Mesenchymal stem cell (in vitro differentiated cells and primary cell): Measurements from ENCODE around the gene GOSR2.

Experiments used
- DNase-seq: peaks from one replicate; pipeline ENCODE4 v3.0.0-alpha.2; 2013
- H2AFZ ChIP-seq: one replicate; pipeline ENCODE4 v1.6.1; 2013; ENCODE audit warnings: low read depth, mild to moderate bottlenecking, control low read depth, inconsistent platforms, low read length, moderate library complexity
- H2AK5ac ChIP-seq: 2 replicates; pipeline ENCODE4 v1.6.1; 2013; ENCODE audit warnings: low read length, moderate library complexity, mild to moderate bottlenecking, inconsistent platforms; ENCODE audit not compliant: severe bottlenecking
- H2BK120ac ChIP-seq: one replicate; pipeline ENCODE4 v1.6.1; 2013; ENCODE audit warnings: low read depth, mild to moderate bottlenecking, inconsistent platforms, low read length, moderate library complexity
- H2BK12ac ChIP-seq, 2 experiments: one replicate each; pipeline ENCODE4 v1.6.1; 2013; ENCODE audit warnings: inconsistent platforms in 2 of 2, low read length in 2 of 2, mild to moderate bottlenecking in 2 of 2, moderate library complexity in 2 of 2, control low read depth in 1 of 2
- H2BK15ac ChIP-seq: one replicate; pipeline ENCODE4 v1.6.1; 2013; ENCODE audit warnings: mild to moderate bottlenecking, low read depth, inconsistent platforms; ENCODE audit not compliant: poor library complexity, severe bottlenecking
- H2BK5ac ChIP-seq: 2 replicates; pipeline ENCODE4 v1.6.1; 2013; ENCODE audit warnings: low read depth, mild to moderate bottlenecking, low read length, control low read depth, inconsistent platforms; ENCODE audit not compliant: poor library complexity, severe bottlenecking
- H3K14ac ChIP-seq, 2 experiments: one replicate each; pipeline ENCODE4 v1.6.1; 2013; ENCODE audit warnings: inconsistent platforms in 2 of 2, low read length in 2 of 2, control low read depth in 1 of 2, mild to moderate bottlenecking in 1 of 2, moderate library complexity in 1 of 2
- H3K18ac ChIP-seq, 2 experiments: one replicate each; pipeline ENCODE4 v1.6.1; 2013; ENCODE audit warnings: inconsistent platforms in 2 of 2, low read length in 2 of 2, control low read depth in 1 of 2, low read depth in 1 of 2, mild to moderate bottlenecking in 1 of 2
- H3K23ac ChIP-seq, 2 experiments: one replicate each; pipeline ENCODE4 v1.6.1; 2013; ENCODE audit warnings: inconsistent platforms in 2 of 2, low read length in 2 of 2, mild to moderate bottlenecking in 2 of 2, moderate library complexity in 2 of 2, control low read depth in 1 of 2
- H3K27ac ChIP-seq: 2 replicates; pipeline ENCODE4 v1.5.1; 2013; ENCODE audit warnings: mild to moderate bottlenecking, moderate library complexity, low read length, control low read depth, inconsistent platforms; ENCODE audit not compliant: poor library complexity, severe bottlenecking
- H3K27me3 ChIP-seq, 2 experiments: 2 replicates each; pipeline versions ENCODE4 v1.6.1 to v1.7.0; 2013; ENCODE audit warnings: low read length in 2 of 2, mild to moderate bottlenecking in 2 of 2, moderate library complexity in 2 of 2, control low read depth in 1 of 2, inconsistent platforms in 1 of 2; ENCODE audit not compliant: control insufficient read depth in 1 of 2, insufficient read depth in 1 of 2
- H3K36me3 ChIP-seq, 2 experiments: 2 replicates each; pipeline versions ENCODE4 v1.6.1 to v1.7.0; 2013; ENCODE audit warnings: low read length in 2 of 2, control low read depth in 1 of 2, inconsistent platforms in 1 of 2, low read depth in 1 of 2, mild to moderate bottlenecking in 1 of 2; ENCODE audit not compliant: insufficient read depth in 2 of 2, control insufficient read depth in 1 of 2
- H3K4ac ChIP-seq, 2 experiments: one replicate each; pipeline ENCODE4 v1.6.1; 2013; ENCODE audit warnings: inconsistent platforms in 2 of 2, low read length in 2 of 2, mild to moderate bottlenecking in 2 of 2, moderate library complexity in 2 of 2, control low read depth in 1 of 2, low read depth in 1 of 2
- H3K4me1 ChIP-seq: 2 replicates; pipeline ENCODE4 v1.6.1; 2013; ENCODE audit warnings: low read depth, low read length, control low read depth; ENCODE audit not compliant: control insufficient read depth, insufficient read depth
- H3K4me2 ChIP-seq: 2 replicates; pipeline ENCODE4 v1.6.1; 2013; ENCODE audit warnings: low read length, mild to moderate bottlenecking, inconsistent platforms; ENCODE audit not compliant: poor library complexity, severe bottlenecking
- H3K4me3 ChIP-seq, 2 experiments: 2 replicates each; pipeline versions ENCODE4 v1.5.1 to v1.7.0; 2013; ENCODE audit warnings: low read length in 2 of 2, mild to moderate bottlenecking in 2 of 2, control low read depth in 1 of 2, low read depth in 1 of 2; ENCODE audit not compliant: insufficient read depth in 1 of 2
- H3K79me1 ChIP-seq: replicated peaks from 2 replicates; pipeline ENCODE4 v1.6.1; 2013; ENCODE audit warnings: mild to moderate bottlenecking, control low read depth, low read length, inconsistent platforms; ENCODE audit not compliant: poor library complexity, severe bottlenecking
- H3K9ac ChIP-seq: 2 replicates; pipeline ENCODE4 v1.7.0; 2013; ENCODE audit warnings: mild to moderate bottlenecking, low read length, moderate library complexity
- H3K9me3 ChIP-seq: 2 replicates; pipeline ENCODE4 v1.7.0; 2013; ENCODE audit warnings: mild to moderate bottlenecking, low read length; ENCODE audit not compliant: control insufficient read depth
- H4K8ac ChIP-seq: one replicate; pipeline ENCODE4 v1.6.1; 2013; ENCODE audit warnings: inconsistent platforms, mild to moderate bottlenecking, low read length, moderate library complexity
- H4K91ac ChIP-seq: one replicate; pipeline ENCODE4 v1.6.1; 2013; ENCODE audit warnings: mild to moderate bottlenecking, low read length, inconsistent platforms
- WGBS: methylation state at CpG from one replicate; pipeline ENCODE4 v1.1.7; 2013; ENCODE audit warnings: mixed read lengths; 5-methylcytosine and 5-hydroxymethylcytosine counted together

Gene GOSR2

GRCh38 chr17:46928467-46929261 lies 5.7 kb downstream of the GOSR2 start:
- Histone ChIP-seq H3K27ac (no peak overlapping the region), H2BK5ac (no peak overlapping the region), H2AK5ac (no peak overlapping the region), H3K4me3 (no peak overlapping the region), H3K4ac (no peak overlapping the region), H3K23ac (no peak overlapping the region), H3K36me3 (peaks cover 22 to 53% of the 10 kb centered on the region in 2 experiments), H4K91ac (no peak overlapping the region), H3K18ac (no peak overlapping the region), H3K4me2 (no peak overlapping the region), H3K14ac (no peak overlapping the region), H3K4me1 (peaks cover 3% of the 10 kb centered on the region), H2AFZ (no peak overlapping the region), H2BK120ac (no peak overlapping the region), H3K79me1 (peaks cover 24% of the 10 kb centered on the region), H2BK12ac (no peak overlapping the region), H3K9me3 (no peaks in the 10 kb centered on the region), H3K9ac (peak overlapping the region; percentile 27), H4K8ac (peak overlapping the region; percentile 23), H2BK15ac (no peak overlapping the region), H3K27me3 (no peaks in the 10 kb centered on the region)
- peak; percentile 71 for DNase-seq
- 60% methylated on average over 10 of the region's 10 CpGs for WGBS

- no peak overlapping the region for H2AK5ac ChIP-seq
- H3K14ac ChIP-seq: no peak overlapping the region
- no peak overlapping the region for H4K8ac ChIP-seq
- H3K9me3 ChIP-seq: no peaks in the 10 kb centered on the region
- no peak overlapping the region for H3K18ac ChIP-seq
- WGBS: 29% methylated on average over 2 of the region's 6 CpGs
- no peak overlapping the region for H3K4me2 ChIP-seq
- H2BK12ac ChIP-seq: no peak overlapping the region
- no peak overlapping the region for H3K4ac ChIP-seq
- H2BK5ac ChIP-seq: no peak overlapping the region
- H3K4me1 ChIP-seq: peaks cover 3% of the 10 kb centered on the region
- no peak overlapping the region for H3K23ac ChIP-seq
- H2AFZ ChIP-seq: no peak overlapping the region
- peaks cover 28% of the 10 kb centered on the region for H3K79me1 ChIP-seq
- no peak overlapping the region for H3K4me3 ChIP-seq
- no peak overlapping the region for H2BK15ac ChIP-seq
- H3K36me3 ChIP-seq: peaks cover 28 to 61% of the 10 kb centered on the region in 2 experiments
- peak; percentile 83 for DNase-seq
- no peak overlapping the region for H4K91ac ChIP-seq
- H3K9ac ChIP-seq: peak overlapping the region; percentile 27
- no peak overlapping the region for H2BK120ac ChIP-seq
- H3K27ac ChIP-seq: no peak overlapping the region
- no peaks in the 10 kb centered on the region for H3K27me3 ChIP-seq
Observed at GRCh38 chr17:46929413-46929812, 6.5 kb downstream of the GOSR2 start.

- DNase-seq: no peak
- Histone ChIP-seq H3K9ac (no peak overlapping the region), H3K18ac (no peak overlapping the region), H3K14ac (no peak overlapping the region), H2BK120ac (no peak overlapping the region), H4K91ac (no peak overlapping the region), H4K8ac (no peak overlapping the region), H3K79me1 (peaks cover 33% of the 10 kb centered on the region), H3K9me3 (no peaks in the 10 kb centered on the region), H3K4ac (no peak overlapping the region), H3K23ac (no peak overlapping the region), H3K4me3 (no peak overlapping the region), H2AK5ac (no peak overlapping the region), H3K4me2 (no peak overlapping the region), H3K36me3 (peaks cover 33 to 67% of the 10 kb centered on the region in 2 experiments), H2BK5ac (no peak overlapping the region), H2AFZ (no peak overlapping the region), H3K27me3 (no peaks in the 10 kb centered on the region), H3K27ac (no peak overlapping the region), H2BK12ac (no peak overlapping the region), H3K4me1 (peaks cover 3% of the 10 kb centered on the region), H2BK15ac (no peak overlapping the region)
- WGBS: 97% methylated on average over 4 of the region's 4 CpGs
Observed at GRCh38 chr17:46930051-46930450, 7.1 kb downstream of the GOSR2 start.

- Histone ChIP-seq H3K9me3 (no peaks in the 10 kb centered on the region), H2BK12ac (no peak overlapping the region), H3K4me1 (peaks cover 3% of the 10 kb centered on the region), H3K36me3 (peaks cover 46 to 78% of the 10 kb centered on the region in 2 experiments), H2AK5ac (no peak overlapping the region), H2BK15ac (no peak overlapping the region), H3K27ac (no peak overlapping the region), H3K27me3 (no peaks in the 10 kb centered on the region), H4K8ac (no peak overlapping the region), H3K79me1 (peaks cover 47% of the 10 kb centered on the region), H2BK120ac (no peak overlapping the region), H2BK5ac (no peak overlapping the region), H3K23ac (no peak overlapping the region), H3K4me3 (no peak overlapping the region), H3K9ac (peak overlapping the region; percentile 9), H3K4ac (no peak overlapping the region), H2AFZ (no peak overlapping the region), H4K91ac (no peak overlapping the region), H3K18ac (no peak overlapping the region), H3K4me2 (no peak overlapping the region), H3K14ac (no peak overlapping the region)
- DNase-seq: no peak
- WGBS: 52% methylated on average over 3 of the region's 4 CpGs
Observed at GRCh38 chr17:46931596-46931995, 8.6 kb downstream of the GOSR2 start.
